Mesangial cell (primary cell): ENCODE results near the gene PNPO. TPM values are rescaled to one million over a fixed set of nuclear protein-coding genes. Genes with fewer than 3 reads are reported as not detected.

Experiments used
- total RNA-seq: library from RNA; depleted of rRNA; stranded (reverse); fragments of >200 nt; gene quantifications from 2 replicates; pipeline ENCODE4 v1.2.3, GENCODE V29; 2015

The PNPO gene
- total RNA-seq = 23.1 and 33.1 TPM in 2 replicates

DNA sequence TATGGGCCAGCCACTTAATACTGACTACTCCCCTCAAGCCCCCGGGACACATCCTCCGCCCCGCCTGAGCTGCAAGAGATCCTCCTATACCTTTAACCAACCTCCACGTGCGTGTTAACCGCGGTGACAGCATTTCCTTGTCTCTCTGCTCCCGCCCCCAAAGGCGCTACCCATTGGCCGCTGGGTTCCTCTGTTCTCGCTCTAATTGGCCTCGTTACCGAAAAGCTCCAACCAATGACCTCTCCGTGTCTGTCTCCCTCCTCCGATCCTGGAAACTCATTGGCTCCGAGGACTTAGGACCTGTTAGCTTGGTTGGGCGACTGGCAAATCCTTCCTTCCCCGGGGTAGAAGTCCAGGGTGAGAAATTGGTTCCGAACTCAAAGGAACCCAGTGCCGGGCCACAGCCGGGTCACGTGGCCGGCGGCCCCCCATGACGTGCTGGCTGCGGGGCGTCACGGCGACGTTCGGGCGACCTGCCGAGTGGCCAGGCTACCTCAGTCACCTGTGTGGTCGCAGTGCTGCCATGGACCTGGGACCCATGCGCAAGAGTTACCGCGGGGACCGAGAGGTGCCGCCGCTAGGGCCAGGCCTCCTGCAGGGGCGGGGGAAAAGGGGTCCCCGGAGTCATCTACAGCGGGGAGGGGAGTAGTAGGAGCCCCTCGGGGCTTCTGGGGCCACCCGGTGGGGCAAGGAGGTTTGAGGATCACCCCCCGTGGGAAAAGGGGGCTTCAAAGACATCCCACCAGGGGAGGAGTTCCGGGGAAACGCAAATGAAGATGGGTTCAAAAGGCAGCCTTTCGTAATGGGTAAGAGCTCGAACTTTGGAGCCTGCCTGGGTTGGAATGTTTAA is at the start of gene PNPO:
PNPO (plus strand) TSS at position 326 of the 850 bp plus-strand sequence; CDS start at position 431, 105 bp downstream.

GRCh38 chr17:47895856-47896671 is 45.3 kb upstream of the PNPO start, which contains the start of gene SP2:
SP2 (plus strand) TSS chr17:47896236; CDS start chr17:47896287, 51 bp downstream.

GRCh38 chr17:47957591-47958490 is 16.5 kb downstream of the PNPO start, which contains the start of gene PRR15L:
PRR15L (minus strand) TSS chr17:47957883; CDS start chr17:47953234, 4,649 bp downstream.

DNA sequence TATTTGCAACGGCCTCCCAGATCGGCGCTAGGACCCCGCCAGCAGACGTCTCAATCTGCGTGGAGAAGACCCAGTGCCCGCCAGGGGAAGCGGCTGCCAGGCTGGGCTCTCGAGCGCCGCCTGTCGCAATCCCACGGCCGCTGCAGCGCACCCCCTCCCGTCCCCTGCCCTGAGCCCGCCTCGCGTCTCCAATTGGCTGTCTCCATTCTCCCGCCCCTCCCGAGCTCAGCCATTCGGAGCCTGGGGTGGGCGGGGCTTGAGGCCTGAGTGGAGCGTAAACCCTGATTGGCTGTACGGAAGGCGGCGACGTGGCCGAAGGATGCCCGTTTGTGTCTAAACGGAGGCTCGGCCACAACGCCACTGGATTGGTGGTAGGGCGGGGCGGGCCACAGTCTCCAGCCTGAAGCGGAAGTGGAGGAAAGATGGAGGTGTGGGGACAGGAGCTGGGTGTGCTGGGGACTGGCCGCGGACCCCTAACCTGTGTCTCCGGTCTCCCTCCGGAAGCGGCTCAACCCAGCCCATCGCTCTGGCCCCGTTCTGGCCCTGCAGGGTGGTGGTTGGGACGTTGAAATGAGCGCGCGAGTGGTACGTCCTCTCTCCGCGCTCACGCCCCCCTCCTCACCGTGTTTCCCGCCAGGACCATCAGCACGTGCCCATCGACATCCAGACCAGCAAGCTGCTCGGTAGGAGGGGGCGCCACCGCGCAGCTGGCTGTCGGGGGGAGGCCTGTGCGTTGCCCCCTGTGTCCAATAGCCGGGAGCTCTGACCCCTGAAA is 29.5 kb downstream of the PNPO start, which contains the start of gene CDK5RAP3:
CDK5RAP3 (plus strand) TSS at position 389 of the 775 bp plus-strand sequence; CDS start at position 423, 34 bp downstream.

Other genes starting within 250 kb of the PNPO start
- 1.8 and 8.9 TPM in 2 replicates for gene TBKBP1, start 247.4 kb upstream of the PNPO start, total RNA-seq
- gene TBX21, start 208.3 kb upstream of the PNPO start, total RNA-seq = not detected in 2 replicates
- gene OSBPL7, start 119.8 kb upstream of the PNPO start, total RNA-seq = 5.2 and 18.1 TPM in 2 replicates
- gene MRPL10, start 110.0 kb upstream of the PNPO start, total RNA-seq = 51.2 and 95.3 TPM in 2 replicates
- gene LRRC46, start 109.9 kb upstream of the PNPO start, total RNA-seq = 0.16 TPM in 1 of 2 replicates, not detected in the other
- gene SCRN2, start 100.3 kb upstream of the PNPO start, total RNA-seq = 23.6 and 46.4 TPM in 2 replicates
- 0.38 and 0.65 TPM in 2 replicates for gene SP6, start 90.4 kb upstream of the PNPO start, total RNA-seq
- 4.9 and 6.0 TPM in 2 replicates for gene SP2, start 45.3 kb upstream of the PNPO start, total RNA-seq
- 1.3 TPM in 1 of 2 replicates, not detected in the other for gene PRR15L, start 16.3 kb downstream of the PNPO start, total RNA-seq
- 63.2 and 66.2 TPM in 2 replicates for gene CDK5RAP3, start 29.5 kb downstream of the PNPO start, total RNA-seq
- 10.6 and 23.1 TPM in 2 replicates for gene COPZ2, start 96.2 kb downstream of the PNPO start, total RNA-seq
- 129 and 133 TPM in 2 replicates for gene NFE2L1, start 106.8 kb downstream of the PNPO start, total RNA-seq
- gene CBX1, start 159.9 kb downstream of the PNPO start, total RNA-seq = 25.2 and 53.6 TPM in 2 replicates
- gene SNX11, start 166.2 kb downstream of the PNPO start, total RNA-seq = 10.6 and 13.2 TPM in 2 replicates